GM21619 (cell line): ENCODE data around the gene FXYD6.
A peak's percentile ranks its signal among the peaks of the same experiment; 100 is the strongest.
"Not testable (repeated sequence)": the region's sequence is repeated elsewhere in the genome, so short reads cannot be mapped to it uniquely, and the experiment has no call there.

ENCODE experiments used
- ATAC-seq: cut with Tn5 transposase; IDR thresholded peaks from one replicate; pipeline ENCODE4 v1.9.1; 2021; ENCODE audit not compliant: unreplicated experiment

Gene FXYD6

DNA sequence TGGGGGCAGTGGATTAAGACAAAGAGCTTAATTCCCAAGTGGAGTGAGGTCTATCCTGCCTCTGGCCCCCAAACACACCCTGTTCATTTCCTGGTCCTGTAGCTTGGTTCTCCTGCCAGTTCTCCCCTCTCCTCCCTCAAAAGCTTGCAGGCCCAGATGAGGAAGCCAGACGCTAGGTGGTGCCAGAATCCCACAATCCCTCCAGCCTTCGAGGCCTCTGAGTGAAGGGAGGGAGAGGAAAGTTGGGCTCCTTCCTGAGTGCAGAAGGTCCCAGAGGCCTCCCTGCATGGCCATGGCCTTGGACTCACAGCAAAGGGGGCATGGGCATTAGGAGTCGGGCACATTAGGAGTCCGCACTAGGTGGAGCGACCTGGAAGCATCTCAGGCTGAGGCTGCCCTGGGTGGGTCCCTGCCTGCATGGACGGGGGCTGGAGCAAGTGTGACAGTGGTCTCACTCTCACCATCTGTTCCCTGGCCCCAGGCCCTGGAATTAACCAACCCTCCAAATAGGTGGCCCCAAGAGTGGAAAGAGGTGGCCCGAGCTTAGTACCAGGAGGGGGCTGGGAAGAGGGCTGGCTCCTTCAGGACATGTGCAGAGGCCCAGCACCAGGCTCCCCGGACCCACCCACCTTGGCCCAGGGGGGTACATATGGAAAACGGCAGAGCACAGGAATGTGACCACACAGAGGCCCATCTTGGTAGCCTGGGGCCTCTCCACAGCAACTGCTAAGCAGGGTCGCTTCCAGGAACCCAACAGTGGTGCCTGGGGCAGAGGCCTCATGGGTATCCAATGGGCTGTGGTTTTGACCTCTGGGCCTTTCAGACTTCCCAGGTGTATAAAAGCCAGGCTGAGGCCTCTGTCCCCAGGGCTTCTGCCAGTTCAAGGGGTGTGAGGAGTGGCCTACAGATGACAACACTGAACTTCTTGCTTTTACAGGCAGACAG is 57.1 kb downstream of the FXYD6 start:
- no peak for ATAC-seq

DNA sequence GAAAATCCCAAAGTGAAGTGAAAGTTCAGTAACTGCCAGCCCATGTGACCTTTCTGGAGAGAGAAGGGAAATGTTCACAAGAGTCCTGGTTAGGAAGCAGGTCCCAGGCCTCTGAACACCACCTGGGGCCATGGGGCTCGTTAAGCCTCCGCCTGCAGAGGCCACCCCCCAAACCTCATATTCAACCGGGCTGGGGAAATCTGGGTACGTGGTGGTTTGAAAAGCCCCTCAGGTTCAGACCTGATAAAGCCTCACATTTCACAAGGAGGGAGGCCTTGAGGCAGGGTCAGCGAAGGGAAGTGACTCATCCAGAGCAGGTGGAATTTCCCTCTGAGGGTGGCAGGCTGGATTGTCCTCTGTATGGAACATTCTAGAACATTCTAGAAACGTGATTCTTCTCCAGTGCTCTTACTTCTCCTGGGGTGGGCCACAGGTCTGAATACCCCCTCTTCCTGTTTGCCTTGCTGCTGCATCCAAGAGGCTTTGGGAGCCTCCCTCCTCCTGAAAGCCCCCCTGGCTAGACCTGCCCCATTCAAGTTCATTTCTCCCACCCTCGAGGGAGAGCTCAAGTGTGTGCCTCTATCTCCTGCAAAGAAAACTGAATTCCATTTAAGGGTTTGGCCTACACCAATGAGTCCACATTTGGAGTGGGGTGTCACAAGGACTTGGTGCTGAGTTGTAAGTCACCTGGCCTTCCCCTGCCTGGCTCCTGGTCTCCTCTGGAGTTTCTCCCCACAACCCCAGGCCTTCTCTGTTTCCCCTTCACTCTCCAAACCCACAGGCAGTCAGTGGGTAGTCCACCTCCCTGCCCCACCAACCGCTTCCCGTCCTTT is 58.2 kb downstream of the FXYD6 start:
- ATAC-seq: peak; percentile 24

DNA sequence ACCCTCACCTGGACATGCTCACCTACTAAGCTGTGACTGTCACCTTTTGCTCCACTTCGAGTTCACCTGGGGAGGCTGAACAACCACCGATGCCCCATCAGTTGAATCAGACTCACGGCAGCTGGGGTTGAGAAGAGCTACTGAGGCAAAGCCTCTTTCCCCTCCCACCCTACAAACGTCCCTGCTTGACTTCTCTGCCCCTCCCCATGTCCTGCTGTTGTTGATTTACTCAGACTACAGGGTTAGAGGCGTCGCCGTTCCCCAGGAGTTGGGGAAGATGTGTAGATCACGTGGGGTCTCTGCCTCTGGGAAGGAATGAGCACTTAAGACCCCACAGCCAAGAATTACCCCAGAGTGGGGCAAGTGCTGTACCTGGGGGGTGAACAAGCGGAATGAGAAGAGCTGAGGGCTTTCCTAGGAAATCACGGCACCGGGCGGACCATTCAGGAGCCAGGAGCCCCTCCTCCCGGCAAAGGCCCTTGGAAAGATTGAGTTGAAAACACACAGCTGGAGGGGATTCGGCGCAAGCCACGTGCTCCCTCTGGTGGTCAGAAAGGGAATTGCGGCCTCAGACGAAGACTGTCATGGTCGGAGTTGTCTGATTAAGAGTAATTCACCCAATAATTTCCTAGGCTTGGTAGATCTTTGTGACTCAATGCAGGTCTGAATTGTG is 59.0 kb downstream of the FXYD6 start:
- ATAC-seq: peak; percentile 24

DNA sequence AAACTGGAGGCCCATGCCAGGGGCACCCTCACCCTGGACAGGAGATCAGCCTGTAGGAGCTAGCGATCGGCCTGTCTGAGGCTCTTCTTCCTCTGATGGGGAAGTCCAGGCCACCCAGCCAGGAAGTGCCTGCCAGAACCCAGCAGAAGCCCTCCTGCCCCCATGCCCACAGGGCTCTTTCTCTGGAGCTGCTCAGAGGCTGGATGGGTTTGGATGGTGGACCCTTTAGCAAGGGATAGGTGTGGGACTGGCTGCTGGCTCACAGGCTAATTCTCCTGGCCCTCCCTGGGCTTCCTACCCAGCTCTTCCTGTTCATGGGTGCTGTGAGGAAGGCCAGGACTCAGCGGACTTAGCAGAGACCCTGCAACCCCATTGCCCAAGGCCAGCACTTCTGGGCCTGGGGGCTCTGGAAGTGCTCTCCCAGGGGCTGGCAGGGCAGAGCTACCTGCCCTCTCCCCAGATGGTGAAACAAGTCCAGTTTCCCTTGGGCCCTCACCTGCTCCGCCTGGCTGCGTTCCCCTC is 59.6 kb downstream of the FXYD6 start:
- no peak for ATAC-seq

DNA sequence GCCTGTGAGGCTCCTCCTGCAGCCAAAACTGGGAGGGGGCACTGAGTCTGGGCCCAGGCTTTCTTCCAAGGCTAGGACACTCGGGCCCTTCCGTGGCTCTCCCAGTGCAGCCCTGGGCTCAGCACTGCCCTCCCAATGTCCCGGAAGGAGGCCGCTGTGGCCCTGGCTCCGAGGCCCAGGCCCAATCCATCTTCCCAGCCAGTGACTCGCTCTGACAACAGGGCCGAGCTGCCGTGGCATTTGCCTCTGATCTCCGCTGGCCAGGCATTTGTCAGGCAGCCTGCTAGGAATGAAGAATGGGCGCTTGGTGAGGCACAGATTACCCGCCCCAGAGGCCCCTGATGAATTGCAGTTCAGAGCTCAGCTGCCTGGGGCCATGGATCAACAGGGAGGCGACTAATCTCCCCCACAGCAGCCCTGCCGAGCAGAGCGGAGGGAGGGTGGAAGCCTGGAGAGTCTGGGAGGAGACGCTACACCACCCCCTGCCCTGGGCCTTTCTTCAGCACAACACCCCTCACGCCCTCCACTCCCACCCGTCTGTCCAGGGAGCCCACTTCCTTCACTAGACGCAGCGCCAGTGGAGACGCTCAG is 60.2 kb downstream of the FXYD6 start:
- ATAC-seq: no peak

DNA sequence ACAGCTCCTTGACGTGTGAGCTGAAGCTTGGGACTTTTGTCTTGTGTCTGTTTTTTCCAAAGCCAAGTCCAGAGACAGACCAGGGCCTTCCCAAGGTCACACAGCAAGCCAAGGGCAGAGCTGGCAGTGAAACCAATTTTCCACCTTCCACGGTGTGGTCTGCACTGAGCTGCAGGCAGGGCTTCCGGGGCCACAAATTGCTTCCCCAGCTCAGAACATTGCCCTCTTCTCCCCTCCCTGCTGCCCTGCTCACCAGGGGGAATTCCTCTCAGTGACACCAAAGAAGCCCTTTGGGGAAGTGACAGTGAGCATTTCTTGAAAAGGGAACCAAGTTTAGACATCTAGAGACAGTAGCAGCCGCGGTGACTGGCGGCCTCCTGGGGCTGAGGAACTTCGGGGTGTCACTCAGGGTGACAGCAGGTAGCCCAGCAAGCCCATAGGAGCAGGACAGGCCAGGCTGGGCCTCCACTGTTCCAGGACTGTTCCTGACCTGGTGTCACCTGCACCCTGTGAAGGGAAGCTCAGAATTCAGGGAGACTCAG is 61.1 kb downstream of the FXYD6 start:
- peak; percentile 56 for ATAC-seq

DNA sequence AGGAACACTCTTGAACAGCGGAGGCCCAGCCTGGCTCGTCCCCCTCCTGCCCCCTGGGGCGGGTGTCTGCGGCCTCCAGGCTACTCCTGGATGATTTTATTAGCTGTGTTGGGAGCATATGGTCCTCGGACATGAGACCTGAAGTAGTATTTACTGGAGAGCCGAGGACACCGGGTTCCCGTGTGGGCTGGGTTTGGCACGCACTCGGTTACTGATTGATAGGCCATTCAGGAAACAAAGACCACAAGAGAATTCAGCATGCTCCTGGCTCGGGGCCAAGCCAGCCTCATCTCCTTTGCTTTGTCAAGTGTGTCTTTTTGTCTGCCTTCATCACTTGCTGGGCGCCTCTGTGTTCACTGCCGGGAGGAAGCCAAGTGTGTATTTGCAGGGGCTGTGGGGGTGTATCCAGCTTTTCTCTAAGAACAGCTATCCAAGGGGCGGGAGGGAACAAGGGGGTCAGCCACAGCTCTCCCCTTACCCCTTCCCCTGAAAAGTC is 61.6 kb downstream of the FXYD6 start:
- peak; percentile 38 for ATAC-seq

DNA sequence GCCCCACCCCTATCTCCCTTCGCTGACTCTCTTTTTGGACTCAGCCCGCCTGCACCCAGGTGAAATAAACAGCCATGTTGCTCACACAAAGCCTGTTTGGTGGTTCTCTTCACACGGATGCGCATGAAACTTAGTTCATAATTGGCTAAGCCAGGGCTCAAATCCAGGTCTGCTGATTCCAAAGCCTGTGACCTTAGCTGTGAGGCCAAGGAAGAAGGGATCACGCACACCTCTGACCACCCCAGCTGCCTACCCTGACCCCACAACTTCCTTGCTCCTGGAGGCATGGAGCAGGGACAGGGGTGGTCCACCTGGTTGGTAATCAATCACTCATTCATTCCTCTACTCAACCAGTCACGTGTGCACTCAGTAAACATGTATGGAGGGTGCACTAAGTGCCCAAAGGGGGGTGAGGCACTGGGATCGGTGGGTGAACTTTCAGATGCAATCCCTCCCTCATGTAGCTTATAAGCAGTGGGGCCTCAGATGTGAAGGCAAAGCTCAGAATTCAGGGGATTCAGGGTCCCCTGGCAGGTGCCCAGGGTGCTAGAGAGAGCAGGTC is 62.2 kb downstream of the FXYD6 start:
- ATAC-seq: peak; percentile 3

DNA sequence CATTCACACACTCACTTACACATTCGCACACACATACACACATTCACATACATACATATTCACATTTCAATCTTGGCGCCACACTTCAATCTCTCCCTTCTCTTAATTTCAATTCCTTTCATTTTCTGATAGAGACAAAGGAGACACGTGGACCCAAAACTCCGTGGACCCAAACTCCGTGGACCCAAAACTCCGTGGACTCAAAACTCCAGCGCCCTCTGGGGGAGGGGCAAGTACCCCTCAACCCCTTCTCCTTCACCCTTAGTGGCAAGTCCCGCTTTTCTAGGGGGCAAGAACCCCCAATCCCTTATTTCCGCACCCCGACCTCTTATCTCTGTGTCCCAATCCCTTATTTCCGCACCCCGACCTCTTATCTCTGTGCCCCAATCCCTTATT is 66.4 kb downstream of the FXYD6 start:
- ATAC-seq: not testable (repeated sequence)

DNA sequence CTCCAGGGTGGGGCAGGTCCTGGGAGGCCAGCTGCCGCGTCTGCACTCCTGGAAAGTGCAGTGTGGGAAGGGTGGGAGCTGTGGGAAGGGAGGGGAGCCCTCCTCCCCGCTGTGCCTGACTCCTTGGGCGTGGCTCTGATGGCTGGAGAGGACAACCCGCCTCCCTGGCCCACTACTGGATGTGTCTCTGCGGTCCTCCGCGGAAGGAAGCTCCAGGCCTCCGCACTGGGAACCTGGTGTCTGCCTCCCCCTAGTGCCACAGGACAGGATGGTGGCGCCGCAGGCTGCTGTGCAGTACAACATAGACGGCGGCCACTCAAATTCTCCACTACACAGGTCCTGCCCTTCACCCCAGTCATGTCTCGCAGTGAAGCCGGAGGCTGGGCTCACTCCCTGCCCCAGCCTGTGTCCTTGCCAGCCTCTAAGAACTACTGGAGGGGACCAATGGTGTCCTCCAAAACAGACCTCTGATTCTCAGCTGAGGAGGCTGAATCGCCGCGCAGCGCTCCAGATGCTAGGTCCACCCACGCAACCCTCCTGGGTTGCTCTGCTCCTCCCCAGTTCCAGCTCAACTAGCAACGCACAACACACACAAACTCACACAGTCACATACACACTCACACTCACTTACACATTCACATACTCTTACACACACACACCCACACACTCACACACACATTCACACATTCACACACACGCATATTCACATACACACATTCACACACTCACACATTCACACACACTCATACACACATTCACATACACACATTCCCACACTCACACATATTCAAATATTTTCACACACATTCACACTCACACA is 67.0 kb downstream of the FXYD6 start:
- ATAC-seq: peak; percentile 51

DNA sequence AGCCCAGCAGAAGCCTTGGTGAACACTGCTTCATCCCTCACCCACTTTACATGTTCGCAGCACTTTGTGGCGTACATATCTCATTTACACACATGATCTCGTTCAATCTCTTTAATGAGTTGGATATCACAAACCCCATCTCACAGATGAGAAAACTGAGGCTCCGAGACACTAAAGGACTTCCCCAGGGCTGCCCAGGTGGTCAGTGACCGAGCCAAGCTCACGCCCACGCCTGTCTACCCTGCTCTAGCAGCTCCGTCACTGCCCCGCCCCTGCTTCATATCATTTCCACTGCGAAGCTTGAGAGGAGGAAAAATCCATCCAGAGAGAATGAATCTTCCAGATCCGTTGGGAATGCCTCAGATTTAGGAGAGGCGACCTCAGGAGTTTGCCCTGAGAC is 67.7 kb downstream of the FXYD6 start:
- no peak for ATAC-seq

DNA sequence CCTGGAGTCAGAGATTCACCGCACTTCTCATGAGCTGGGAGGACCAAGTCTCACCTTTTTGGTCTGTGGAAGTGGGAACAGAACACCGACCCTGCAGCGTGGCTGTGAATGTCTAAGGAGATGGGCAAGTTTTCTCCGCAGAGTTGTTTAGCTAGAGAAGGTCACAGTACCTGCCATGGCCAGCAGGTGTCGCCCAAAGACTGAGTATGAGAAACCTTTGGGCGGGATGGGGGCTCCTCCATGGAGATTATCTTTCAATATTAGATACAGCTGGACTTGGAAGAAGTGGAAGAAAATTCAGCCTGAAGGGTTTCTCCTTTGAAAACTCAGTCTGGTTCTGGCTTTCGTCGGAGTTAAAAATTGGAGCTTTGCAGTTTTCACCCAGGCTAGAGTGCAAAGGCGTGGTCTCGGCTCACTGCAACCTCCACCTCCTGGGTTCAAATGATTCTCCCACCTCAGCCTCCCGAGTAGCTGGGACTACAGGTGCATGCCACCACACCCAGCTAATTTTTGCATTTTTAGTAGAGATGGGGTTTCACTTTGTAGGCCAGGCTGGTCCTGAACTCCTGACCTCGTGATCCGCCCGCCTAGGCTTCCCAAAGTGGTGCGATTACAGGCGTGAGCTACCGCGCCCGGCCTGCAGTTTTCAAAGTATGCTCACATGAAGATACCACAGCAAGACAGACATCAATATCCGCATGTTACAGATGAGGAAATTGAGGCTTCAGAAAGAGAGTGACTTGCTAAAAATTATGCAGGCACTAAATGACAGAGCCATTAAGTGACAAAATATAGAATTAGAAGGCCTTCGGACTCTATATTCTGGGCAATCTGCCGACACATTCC is 68.8 kb downstream of the FXYD6 start:
- no peak for ATAC-seq

DNA sequence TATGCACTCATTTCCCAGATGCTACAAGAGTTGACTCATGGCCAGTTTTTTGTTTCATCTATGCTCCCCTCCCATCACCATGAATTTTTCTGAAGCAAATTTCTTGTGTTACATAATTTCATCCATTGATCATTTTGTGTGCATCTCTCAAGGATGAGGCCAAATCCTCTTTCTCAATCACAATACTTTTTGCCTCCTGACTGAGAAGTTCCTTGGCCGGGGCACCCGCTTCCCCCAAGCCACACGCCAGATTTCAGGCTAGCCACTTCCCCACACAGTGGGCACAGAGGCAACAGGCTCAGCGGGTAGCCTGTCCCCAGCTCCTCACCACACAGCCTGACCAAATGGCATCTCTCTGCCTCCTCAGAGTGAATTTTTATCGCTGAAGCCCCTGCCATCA is 69.6 kb downstream of the FXYD6 start:
- ATAC-seq: no peak

DNA sequence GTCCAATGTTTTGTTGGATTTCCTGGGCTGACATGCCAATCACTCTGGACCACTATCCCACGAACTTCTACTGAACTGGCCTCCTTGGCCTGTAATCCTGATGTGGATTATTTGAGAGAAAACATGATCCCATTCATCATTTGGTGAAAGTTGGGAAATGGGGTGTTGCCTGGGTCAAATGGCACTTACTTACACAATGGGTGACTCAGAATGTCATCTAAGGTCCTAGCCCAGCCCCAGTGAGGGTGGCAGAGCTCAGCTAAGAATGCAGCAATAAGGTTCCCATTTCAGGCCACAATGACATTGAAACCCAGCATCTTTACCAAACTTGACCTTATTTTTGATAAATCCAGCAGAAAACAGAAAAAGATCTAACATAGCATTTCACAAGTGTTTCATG is 71.4 kb downstream of the FXYD6 start:
- ATAC-seq: no peak

DNA sequence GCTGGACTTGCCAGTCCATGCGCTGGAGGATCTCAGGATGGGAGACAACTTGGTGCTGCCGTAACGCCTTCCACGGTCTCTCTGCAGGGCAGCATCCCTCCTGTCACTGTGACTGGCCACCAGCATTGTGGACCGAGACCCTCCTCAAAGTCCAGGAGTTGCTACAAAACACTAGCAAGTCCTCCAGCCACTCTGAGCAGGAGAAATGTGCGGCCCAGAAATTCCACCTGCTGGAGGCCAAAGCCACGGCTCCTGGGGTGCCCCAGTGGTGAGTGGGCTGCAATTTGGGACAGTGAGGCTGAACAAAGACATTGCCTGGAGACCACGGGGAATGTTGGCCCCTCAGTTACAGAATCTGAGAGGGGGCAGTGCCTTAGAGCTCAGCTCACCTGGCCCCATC is 72.6 kb downstream of the FXYD6 start:
- ATAC-seq: no peak

DNA sequence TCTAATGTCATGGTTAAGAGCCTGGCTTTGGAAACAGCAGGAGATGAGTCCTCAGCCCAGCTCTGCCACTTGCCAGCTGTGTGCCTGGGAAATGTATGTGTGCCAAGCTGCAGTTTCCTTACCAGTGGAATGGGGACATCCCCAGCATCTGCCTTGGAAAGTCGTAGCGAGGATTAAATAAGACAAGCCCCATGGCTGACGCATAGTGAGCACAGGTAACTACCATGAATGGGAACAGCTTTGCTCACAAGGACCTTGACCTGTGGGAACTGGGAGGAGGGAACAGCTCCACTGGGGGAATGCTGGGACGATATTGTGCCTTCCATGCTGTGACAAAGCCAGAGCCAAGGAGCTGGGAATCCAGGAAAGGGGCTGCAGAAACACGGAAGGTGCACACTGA is 76.8 kb downstream of the FXYD6 start:
- no peak for ATAC-seq

DNA sequence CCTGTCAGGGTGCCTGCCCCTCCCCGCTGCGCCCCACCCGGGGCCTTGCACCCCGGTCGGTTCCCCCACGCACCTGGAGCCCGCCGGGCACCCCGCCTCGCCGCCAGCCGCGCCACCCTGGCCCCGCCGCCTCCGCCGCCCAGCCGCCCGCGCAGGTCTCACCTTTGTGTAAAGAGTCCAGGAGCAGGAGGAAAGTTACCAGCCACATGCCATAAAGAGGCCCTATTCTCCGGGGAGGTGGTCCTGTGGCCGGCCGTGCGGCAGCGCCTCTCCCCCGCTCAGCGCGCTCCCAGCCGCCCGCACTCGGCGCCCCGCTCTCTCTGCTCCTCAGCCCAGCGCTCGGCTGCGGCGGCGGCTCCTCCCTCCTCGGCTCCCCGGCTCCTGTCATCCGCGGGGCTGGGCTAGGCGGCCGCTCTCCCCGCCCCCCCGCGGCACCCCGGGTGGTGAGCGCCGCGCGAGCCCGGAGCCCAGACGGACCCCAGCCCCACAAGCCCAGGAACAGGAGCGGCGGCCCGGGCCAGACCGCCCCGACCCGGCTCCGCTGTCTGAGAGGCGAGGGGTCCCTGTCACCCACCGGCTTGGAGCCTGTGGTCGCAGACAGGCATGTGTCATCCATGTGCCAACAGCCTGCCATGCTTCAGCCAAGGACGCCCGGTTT is 79.5 kb downstream of the FXYD6 start, which contains the start of gene DSCAML1:
DSCAML1 (minus strand) TSS at position 345 of the 658 bp plus-strand sequence; CDS start at position 208, 137 bp downstream.
- ATAC-seq: no peak

DNA sequence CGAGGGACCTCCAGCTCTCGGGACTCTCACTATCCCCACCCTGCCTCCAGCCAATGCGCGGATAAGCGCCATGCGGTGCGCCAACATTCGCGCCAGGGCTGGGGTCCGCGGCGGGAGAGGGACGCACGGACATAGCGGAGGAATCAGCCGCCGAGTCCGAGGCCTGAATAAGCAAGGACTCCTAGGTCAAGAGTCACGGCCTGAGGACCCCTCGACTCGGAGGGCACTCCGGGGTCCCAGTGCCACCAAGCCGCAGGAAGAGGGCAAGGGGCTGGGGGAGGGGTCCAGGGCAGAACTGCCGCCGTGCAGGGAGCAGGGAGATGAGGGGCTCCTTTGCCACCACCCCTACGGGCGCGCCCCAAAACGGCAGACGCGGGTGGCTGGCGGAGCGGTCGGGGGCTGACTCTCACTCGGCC is 80.0 kb downstream of the FXYD6 start:
- no peak for ATAC-seq
